Tibial nerve (tissue), 4 donors: Measurements from ENCODE around the gene PHYKPL. TPM values are rescaled to one million over a fixed set of nuclear protein-coding genes. Genes with fewer than 3 reads are reported as not detected.
A peak's percentile ranks its signal among the peaks of the same experiment; 100 is the strongest.

Experiments
- DNase-seq, 2 donors: peaks; one replicate each; pipeline ENCODE4 v3.0.0-alpha.2; 2019; ENCODE audit warnings: low spot score in 2 of 2
- H3K27ac ChIP-seq, 4 donors: fragments of 200-600 bp; sonication (generic) in 3 of 4; one replicate each; pipeline ENCODE4 v1.5.1; 2017 to 2019; ENCODE audit warnings: mild to moderate bottlenecking in 1 of 4
- H3K27me3 ChIP-seq, 2 donors: fragments of 200-600 bp; sonication (generic) in 1 of 2; one replicate each; pipeline versions ENCODE4 v1.5.1 to v1.6.0; 2017 to 2019
- H3K36me3 ChIP-seq, 3 donors: fragments of 200-600 bp; sonication (generic); one replicate each; pipeline ENCODE4 v1.5.1; 2018 to 2019
- H3K4me1 ChIP-seq, 4 donors: fragments of 200-600 bp; sonication (generic) in 3 of 4; one replicate each; pipeline ENCODE4 v1.5.1; 2017 to 2019
- H3K4me3 ChIP-seq, 4 donors: fragments of 200-600 bp; sonication (generic) in 3 of 4; one replicate each; pipeline ENCODE4 v1.5.1; 2017 to 2019; ENCODE audit warnings: mild to moderate bottlenecking in 1 of 4, moderate library complexity in 1 of 4
- H3K9me3 ChIP-seq, 4 donors: fragments of 200-600 bp; sonication (generic) in 3 of 4; one replicate each; pipeline ENCODE4 v1.5.1; 2017 to 2019
- CTCF ChIP-seq, 5 experiments: fragments of 200-600 bp in 3 of 5; fragments of 450-650 bp in 2 of 5; sonication (generic) in 3 of 5; IDR thresholded peaks; one replicate each; pipeline ENCODE4 v1.5.1; 2016 to 2019; ENCODE audit warnings: antibody characterized with exemption in 5 of 5, mild to moderate bottlenecking in 3 of 5, moderate library complexity in 2 of 5
- EP300 ChIP-seq, 2 donors: sonication (generic); formaldehyde crosslinking; IDR thresholded peaks; one replicate each; pipeline ENCODE4 v1.6.1; 2017; ENCODE audit warnings: antibody characterized with exemption in 2 of 2, mild to moderate bottlenecking in 1 of 2
- POLR2A ChIP-seq, 2 donors: fragments of 450-650 bp; IDR thresholded peaks; one replicate each; pipeline ENCODE4 v1.6.1; 2017; ENCODE audit warnings: antibody characterized with exemption in 2 of 2, mild to moderate bottlenecking in 2 of 2, moderate library complexity in 2 of 2
- WGBS, 2 donors: methylation state at CpG; one replicate each; pipeline ENCODE4 v1.1.5; 2018; 5-methylcytosine and 5-hydroxymethylcytosine counted together
- total RNA-seq, 4 donors: library from RNA; depleted of rRNA; stranded (reverse); fragments of >200 nt; gene quantifications; one replicate each; pipeline ENCODE4 v1.1.0, GENCODE V29; 2016

PHYKPL gene
- total RNA-seq, 4 donors from 2014 or later: 77.2 to 121 (median 97.1) TPM

- H3K9me3 ChIP-seq: no peaks in the 10 kb centered on the region
- WGBS, 2 donors: 92% methylated on average over 3 of the region's 3 CpGs
- H3K36me3 ChIP-seq: peaks cover 0 to 97% (median 10%) of the 10 kb centered on the region in 3 donors
Observed at GRCh38 chr5:178216779-178217178, 15.8 kb downstream of the PHYKPL start.

GRCh38 chr5:178216088-178216534 is 16.5 kb downstream of the PHYKPL start:
- peaks cover 0 to 97% (median 8%) of the 10 kb centered on the region in 3 donors for H3K36me3 ChIP-seq
- DNase-seq: no peak
- H3K4me1 ChIP-seq: peaks cover 0 to 6% (median 0%) of the 10 kb centered on the region in 4 donors
- no peaks in the 10 kb centered on the region for H3K27me3 ChIP-seq
- no peak overlapping the region for H3K27ac ChIP-seq
- no peaks in the 10 kb centered on the region for H3K9me3 ChIP-seq
- H3K4me3 ChIP-seq: no peak overlapping the region
- TF ChIP-seq POLR2A (IDR thresholded peaks at IDR 0.05): no peak
- TF ChIP-seq CTCF (IDR thresholded peaks at IDR 0.05): no peak
- TF ChIP-seq EP300 (IDR thresholded peaks at IDR 0.05): no peak
- 88 to 89% methylated on average over 5 of the region's 5 CpGs for WGBS, 2 donors

More at GRCh38 chr5:178216779-178217178, 15.8 kb downstream of the PHYKPL start:
- H3K27me3 ChIP-seq: no peaks in the 10 kb centered on the region
- H3K27ac ChIP-seq: no peak overlapping the region
- peaks cover 0 to 6% (median 0%) of the 10 kb centered on the region in 4 donors for H3K4me1 ChIP-seq
- H3K4me3 ChIP-seq: no peak overlapping the region
- TF ChIP-seq CTCF (IDR thresholded peaks at IDR 0.05): no peak
- no peak for TF ChIP-seq POLR2A (IDR thresholded peaks at IDR 0.05)
- no peak for TF ChIP-seq EP300 (IDR thresholded peaks at IDR 0.05)
- no peak for DNase-seq

DNA sequence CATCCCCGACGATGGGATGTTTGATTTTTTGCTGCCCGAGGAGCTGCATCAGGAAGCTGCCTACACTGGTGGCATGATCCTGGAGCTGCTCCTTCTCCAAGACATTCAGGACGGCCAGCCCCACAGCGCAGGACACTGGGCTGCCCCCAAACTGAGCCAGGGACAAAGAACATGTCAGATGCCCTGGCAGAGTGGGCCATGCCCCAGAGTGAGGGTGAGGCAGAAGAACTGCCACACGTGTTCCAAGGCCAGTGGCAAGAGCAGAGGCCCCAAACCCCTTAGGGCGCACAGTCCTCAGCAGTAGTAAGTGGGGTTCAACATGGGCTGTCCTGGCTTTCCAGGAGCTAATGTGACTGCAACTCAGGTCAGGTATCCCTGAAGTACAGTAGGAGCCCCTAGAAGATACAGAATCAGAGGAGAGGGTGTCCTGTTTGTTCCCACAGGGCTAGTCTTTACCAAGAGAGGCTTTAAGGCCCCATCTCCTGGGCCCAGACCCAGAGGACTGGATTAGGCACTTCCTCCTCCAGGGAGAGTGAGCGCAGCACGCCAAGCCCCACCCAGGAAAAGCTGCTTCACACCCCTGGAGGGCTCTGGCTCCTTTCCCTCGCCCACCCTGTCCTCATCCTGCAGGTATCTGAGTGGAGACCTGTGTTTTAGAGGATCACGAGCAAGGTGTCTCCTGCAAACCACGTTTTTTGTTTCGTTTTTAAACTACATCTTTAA is 17.2 kb downstream of the PHYKPL start:
- H3K27me3 ChIP-seq: no peaks in the 10 kb centered on the region
- no peak for DNase-seq
- H3K36me3 ChIP-seq: peaks cover 0 to 97% (median 13%) of the 10 kb centered on the region in 3 donors
- 82 to 84% methylated on average over 11 to 13 of the region's 13 CpGs for WGBS, 2 donors
- H3K4me1 ChIP-seq: peaks cover 0 to 6% (median 0%) of the 10 kb centered on the region in 4 donors
- H3K4me3 ChIP-seq: no peak overlapping the region
- no peaks in the 10 kb centered on the region for H3K9me3 ChIP-seq
- TF ChIP-seq EP300 (IDR thresholded peaks at IDR 0.05) (no peak), CTCF (IDR thresholded peaks at IDR 0.05) (no peak), POLR2A (IDR thresholded peaks at IDR 0.05) (no peak)
- H3K27ac ChIP-seq: peak overlapping the region in 1 of 4 donors; percentile 31

- Histone ChIP-seq H3K27ac (peak overlapping the region in 1 of 4 donors; percentile 31), H3K27me3 (no peaks in the 10 kb centered on the region), H3K36me3 (peaks cover 0 to 97% (median 25%) of the 10 kb centered on the region in 3 donors), H3K9me3 (no peaks in the 10 kb centered on the region), H3K4me1 (peaks cover 0 to 6% (median 0%) of the 10 kb centered on the region in 4 donors), H3K4me3 (no peak overlapping the region)
- 87 to 93% methylated on average over 6 of the region's 6 CpGs for WGBS, 2 donors
- DNase-seq: no peak
- no peak for TF ChIP-seq POLR2A (IDR thresholded peaks at IDR 0.05)
- no peak for TF ChIP-seq CTCF (IDR thresholded peaks at IDR 0.05)
- no peak for TF ChIP-seq EP300 (IDR thresholded peaks at IDR 0.05)
Observed at GRCh38 chr5:178214160-178214803, 18.3 kb downstream of the PHYKPL start.

DNA sequence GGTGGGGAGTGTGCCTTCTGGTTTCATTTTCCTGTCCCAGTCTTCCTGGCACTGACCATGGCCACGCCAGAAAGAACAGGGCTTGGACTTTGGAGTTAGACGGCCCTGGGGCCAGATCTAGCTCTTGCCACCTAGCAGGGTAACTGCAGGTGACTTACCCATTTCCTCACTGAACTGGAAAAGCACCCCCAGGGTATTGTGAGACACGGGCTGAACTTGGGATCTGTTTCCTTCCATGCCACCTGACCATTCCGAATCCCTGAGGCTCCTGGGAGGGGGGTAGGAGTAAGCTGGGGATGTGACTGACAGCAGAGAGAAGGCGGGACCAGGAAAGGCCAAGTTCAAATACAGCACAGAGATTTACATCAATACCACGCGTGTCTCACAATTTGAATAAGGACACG is 18.9 kb downstream of the PHYKPL start:
- Histone ChIP-seq H3K27ac (peak overlapping the region in 1 of 4 donors; percentile 31), H3K4me1 (peaks cover 0 to 7% (median 0%) of the 10 kb centered on the region in 4 donors), H3K4me3 (no peak overlapping the region), H3K9me3 (no peaks in the 10 kb centered on the region), H3K27me3 (no peaks in the 10 kb centered on the region), H3K36me3 (peaks cover 0 to 99% (median 30%) of the 10 kb centered on the region in 3 donors)
- TF ChIP-seq EP300 (IDR thresholded peaks at IDR 0.05): no peak
- TF ChIP-seq CTCF (IDR thresholded peaks at IDR 0.05): no peak
- DNase-seq: no peak
- 60 to 67% methylated on average over 8 of the region's 8 CpGs for WGBS, 2 donors
